OCI-LY1 (cell line): ENCODE results near the gene KIRREL2.

ENCODE experiments used
- CTCF ChIP-seq: fragments of 200-600 bp; sonication (generic), shearing (Covaris generic); IDR thresholded peaks from 2 replicates; pipeline ENCODE4 v1.5.1; 2017; ENCODE audit warnings: mild to moderate bottlenecking, antibody characterized with exemption, low read length, moderate library complexity, mixed read lengths
- EZH2 ChIP-seq: fragments of 200-600 bp; sonication (generic), shearing (Covaris generic); IDR thresholded peaks from 2 replicates; pipeline ENCODE4 v1.8.0; 2017; ENCODE audit warnings: borderline replicate concordance, mixed run types, mild to moderate bottlenecking, antibody characterized with exemption, low read length, moderate library complexity, mixed read lengths

GRCh38 chr19:35905178-35905727, 48.5 kb downstream of the KIRREL2 start:
- no peak for TF ChIP-seq EZH2
- no peak for TF ChIP-seq CTCF
